Stimulated activated CD8-positive, alpha-beta memory T cell treated with anti-CD3 and anti-CD28 coated beads, Interleukin-4, amount 100 ng/mL, for 24 hours (primary cell): Measurements from ENCODE around the gene SLC34A1.

Experiments
- DNase-seq: peaks from one replicate; pipeline ENCODE4 v3.0.0-alpha.2; 2020; ENCODE audit warnings: low read depth

The SLC34A1 gene

DNA sequence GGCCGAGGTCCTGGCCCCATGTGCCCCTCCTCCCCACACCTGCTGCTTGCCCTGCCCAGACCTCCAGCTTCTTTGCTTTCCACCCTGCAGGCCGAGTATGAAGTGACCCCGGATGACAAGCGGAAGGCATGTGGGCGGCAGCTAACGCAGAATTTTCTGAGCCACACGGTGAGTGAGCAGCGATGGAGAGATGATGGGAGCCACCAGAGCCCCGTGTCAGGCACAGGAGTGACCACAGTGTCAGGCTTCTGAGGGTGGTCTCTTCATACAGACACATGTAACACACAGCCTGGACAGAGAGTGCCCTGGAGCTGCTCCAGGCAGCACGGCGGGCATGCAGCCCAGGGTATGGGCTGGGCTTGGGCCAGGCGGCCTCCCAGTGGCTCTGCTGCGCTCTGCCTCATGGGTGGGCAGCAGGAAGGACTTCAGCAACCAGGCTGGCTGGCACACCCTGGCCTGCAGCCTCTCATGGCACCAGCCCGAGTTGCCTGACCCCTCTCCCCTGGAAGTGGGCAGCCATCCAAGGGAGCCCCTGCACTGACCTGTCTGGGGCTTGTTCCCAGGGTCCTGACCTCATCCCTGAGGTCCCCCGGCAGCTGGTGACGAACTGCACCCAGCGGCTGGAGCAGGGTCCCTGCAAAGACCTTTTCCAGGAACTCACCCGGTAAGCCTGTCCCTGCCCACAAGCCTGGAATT lies 48.1 kb downstream of the SLC34A1 start:
- DNase-seq = no peak

DNA sequence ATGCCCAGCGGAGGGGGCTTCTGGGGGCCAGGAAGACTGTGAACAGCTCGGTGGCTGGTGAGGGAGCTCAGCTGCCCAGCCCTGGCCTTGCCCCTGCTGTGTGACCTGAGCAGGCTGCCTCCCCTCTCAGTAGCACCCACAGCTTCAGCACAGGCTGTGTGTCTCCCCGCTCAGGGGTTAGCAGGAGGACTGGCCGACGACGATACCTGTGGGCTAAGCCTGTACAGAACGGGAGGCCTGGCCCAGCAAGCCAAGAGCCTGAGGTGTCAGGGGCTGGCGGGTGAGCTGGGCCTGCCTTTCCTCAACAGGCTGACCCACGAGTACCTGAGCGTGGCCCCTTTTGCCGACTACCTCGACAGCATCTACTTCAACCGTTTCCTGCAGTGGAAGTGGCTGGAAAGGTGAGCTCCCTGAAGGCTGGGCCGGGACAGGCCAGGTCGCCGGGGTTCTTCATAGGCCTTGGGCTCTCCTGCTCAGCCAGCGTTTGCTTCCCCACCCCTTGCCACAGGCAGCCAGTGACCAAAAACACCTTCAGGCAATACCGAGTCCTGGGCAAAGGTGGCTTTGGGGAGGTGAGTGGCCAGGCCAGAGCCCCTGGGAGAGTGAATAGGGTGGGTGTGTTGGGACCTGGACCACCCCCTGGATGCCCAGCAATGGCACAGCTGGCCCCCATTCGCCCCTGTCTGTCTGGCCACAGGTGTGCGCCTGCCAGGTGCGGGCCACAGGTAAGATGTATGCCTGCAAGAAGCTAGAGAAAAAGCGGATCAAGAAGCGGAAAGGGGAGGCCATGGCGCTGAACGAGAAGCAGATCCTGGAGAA lies 48.8 kb downstream of the SLC34A1 start:
- no peak for DNase-seq

GRCh38 chr5:177433658-177434217 lies 49.5 kb downstream of the SLC34A1 start:
- DNase-seq = no peak

DNA sequence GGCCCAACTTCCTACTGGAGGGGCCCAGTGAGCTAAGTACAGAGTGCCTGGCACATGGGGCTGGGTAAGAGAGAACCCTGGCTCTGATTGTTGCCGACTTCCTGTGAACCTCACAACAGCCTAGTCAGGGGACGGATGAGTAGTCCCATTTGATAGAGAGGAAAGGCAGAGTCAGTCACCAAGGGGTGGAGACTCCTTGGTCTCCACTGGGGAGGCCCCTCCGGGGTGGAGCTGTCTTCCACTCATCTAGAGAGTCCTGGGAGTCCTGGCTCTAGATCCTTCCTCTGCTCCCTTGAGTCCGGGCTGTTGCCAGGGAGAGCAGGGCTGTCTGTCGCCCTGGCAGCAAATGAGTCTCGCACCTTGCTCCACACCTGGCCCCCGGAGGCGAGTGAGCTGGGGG lies 50.2 kb downstream of the SLC34A1 start:
- no peak for DNase-seq

DNA sequence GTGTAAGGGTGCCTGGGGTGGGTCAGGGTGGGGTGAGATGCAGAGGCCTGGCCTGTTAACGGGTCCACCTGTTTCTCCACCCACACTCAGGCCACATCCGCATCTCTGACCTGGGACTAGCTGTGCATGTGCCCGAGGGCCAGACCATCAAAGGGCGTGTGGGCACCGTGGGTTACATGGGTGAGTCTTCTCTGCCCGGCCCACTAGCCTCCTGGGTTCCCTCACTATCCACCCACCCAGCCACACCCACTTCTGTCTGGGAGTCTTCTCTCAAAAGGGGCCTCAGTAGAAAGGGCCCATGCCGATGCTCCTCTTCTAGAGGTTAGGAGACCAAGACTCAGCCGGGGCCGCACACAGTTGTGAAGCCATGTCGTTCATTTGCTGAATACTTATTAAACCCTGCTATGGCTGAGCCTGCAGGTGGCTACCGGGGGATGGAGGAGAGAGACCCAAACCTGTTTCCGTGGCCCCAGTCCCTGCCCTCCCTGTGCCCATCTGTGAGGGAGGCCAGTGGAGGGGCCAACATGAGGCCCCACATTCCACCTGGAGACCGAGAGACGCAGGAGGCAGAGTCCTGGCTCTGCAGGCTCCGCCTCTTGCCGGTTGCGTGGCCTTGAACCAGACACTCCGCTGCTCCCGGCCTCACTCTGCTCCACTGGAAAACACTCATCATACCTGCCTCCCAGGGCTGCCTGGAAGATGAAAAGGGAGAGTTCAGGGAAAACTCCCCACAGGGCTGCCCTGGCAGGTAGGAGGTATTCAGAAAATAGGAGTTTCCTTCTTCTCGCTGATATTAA lies 50.9 kb downstream of the SLC34A1 start:
- DNase-seq = no peak

DNA sequence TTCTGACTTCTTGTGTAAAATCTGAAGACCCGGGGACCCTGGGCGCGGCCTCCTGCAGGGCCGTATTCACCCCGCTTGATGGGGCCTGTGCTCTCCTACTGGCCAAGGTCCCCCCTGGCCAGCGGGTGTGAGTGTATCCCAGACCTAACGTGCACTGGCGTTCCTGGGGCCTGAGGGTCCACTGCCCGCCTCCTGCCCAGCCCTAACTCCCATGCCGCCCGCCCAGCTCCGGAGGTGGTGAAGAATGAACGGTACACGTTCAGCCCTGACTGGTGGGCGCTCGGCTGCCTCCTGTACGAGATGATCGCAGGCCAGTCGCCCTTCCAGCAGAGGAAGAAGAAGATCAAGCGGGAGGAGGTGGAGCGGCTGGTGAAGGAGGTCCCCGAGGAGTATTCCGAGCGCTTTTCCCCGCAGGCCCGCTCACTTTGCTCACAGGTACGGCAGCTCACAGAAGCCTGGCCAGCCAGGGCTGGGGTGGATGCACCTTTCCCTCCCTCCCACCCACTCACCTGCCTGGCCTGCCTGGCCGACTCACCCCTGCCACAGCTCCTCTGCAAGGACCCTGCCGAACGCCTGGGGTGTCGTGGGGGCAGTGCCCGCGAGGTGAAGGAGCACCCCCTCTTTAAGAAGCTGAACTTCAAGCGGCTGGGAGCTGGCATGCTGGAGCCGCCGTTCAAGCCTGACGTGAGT lies 51.8 kb downstream of the SLC34A1 start:
- no peak for DNase-seq

- DNase-seq = no peak
These were observed 53.4 kb downstream of the SLC34A1 start for GRCh38 chr5:177437623-177438022.

GRCh38 chr5:177438468-177438867 lies 54.2 kb downstream of the SLC34A1 start:
- no peak for DNase-seq

GRCh38 chr5:177439518-177440053 lies 55.4 kb downstream of the SLC34A1 start:
- DNase-seq = no peak

GRCh38 chr5:177440211-177440989 lies 56.2 kb downstream of the SLC34A1 start:
- DNase-seq = no peak

- no peak for DNase-seq
These were observed 57.0 kb downstream of the SLC34A1 start for GRCh38 chr5:177440990-177441780.

DNA sequence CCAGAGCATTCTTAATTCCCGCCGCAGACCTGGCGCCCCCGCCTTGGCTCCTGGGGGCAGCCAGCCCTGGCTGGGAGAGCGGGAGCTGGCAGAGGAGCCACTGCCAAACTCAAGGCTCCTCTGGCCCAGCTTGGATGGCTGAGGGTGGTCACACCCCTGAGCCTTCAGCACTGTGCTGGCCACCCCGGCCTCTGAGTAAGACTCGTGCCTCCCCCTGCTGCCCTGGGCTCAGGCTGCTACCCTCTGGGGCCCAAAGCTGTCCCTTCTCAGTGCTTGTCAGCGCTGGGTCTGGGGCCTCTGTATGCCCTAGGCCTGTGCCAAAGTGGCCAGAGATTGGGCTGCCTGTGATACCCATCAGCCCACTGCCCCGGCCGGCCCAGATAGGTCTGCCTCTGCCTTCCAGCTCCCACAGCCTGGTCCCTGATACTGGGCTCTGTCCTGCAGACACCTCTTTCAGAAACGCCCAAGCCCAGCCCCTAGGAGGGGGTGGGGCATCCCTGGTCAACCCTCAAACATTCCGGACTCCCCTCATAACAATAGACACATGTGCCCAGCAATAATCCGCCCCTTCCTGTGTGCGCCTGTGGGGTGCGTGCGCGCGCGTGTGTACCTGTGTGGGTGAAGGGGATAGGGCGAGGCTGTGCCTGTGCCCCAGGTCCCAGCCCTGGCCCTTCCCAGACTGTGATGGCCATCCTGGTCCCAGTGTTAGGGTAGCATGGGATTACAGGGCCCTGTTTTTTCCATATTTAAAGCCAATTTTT lies 58.0 kb downstream of the SLC34A1 start:
- no peak for DNase-seq

DNA sequence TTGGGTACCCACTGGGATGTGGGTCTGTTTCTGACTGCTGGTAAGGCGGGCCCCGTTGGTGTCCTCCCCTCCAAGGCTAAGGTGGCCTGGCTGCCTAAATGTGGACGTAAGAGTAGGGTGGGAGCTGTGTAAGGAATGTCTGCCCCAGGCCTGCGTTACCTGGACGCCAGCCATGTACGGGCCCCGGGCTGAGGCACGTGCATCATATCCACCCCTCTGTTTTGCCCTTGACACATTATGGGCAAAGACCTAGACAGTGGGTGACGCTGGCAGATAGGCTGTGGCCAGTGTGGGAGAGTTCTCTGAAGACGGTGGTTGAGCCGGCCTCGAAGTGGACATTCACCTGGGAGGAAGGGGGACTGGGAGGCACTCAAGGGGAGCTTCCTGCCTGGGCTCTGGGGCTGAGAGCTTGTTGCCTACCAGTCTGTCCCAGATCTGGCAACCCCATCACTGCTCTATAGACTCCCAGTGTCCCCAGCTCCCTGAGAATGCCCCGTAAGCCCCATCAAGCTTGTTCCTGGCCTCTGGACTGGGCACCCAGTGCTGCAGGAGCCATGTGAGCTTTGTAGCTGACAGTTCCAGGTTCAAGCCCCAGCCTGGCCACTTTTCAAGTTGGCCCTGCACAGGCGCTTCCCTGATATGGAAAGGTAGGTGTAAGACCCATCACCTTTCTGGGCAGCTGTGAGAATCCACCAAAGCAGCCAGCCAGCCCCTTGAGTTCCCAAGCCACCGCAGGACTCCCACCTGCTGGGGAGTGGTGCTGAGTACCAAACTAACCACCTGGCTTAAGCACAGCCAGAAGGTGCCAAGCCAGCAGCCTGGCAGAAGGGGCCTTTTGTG lies 59.1 kb downstream of the SLC34A1 start:
- DNase-seq = no peak

DNA sequence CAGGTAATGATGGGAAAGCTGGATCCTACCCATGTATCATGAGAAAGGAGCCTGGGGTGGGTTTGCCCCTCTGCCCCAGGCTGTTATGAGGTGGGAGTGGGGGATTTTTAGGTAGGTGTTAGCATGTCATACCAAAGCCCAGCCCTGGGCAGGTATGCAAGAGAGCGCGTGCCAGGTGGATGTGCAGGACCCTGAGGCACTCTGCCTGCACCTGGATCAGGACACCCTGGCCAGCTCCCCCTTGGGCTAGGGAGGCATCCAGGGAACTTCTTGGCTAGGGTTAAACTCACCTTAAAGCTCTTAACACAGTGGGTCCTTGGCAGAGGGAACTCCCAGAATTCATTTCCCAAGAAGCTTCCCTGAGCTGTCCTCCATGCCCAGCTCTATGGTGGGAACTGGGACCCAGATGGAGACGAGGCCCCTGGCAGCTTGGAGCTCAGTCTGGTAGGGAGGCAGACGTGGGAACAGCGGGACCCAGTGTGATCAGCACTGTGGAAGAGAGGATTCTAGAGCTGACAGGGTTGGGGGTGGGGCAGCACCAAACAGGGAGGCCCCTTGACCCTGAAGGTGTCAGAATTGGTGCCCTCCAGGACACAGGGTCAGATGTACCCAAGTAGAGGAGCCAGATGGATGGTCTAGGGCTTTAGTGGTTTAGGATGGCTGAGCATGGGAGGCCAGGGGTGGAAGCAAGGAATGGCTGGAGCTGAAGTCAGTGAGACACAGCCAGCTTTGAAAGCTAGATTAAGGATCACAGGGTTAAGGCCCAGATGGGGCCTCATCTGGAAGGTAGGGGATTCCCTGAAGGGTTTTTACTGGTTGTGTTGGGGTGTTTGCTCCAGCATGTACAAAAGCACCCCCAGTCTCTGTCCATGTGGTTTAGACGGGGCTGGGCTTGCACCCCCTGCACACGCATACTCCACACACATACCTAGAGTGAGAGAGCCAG lies 60.1 kb downstream of the SLC34A1 start:
- DNase-seq = no peak

- no peak for DNase-seq
These were observed 61.0 kb downstream of the SLC34A1 start for GRCh38 chr5:177445052-177445916.

GRCh38 chr5:177445917-177446199 lies 61.6 kb downstream of the SLC34A1 start:
- DNase-seq = no peak
